ENCODE results near the gene PPP4R2.

PPP4R2 gene

GRCh38 chr3:73071952-73072351 lies 75.3 kb downstream of the PPP4R2 start:
- no peak for DNase-seq

- DNase-seq, result peak; percentile 46
Measured at GRCh38 chr3:73072634-73073033, 76.0 kb downstream of the PPP4R2 start.

GRCh38 chr3:73073091-73073707 lies 76.6 kb downstream of the PPP4R2 start:
- DNase-seq, result peak; percentile 83

- DNase-seq, result no peak
Measured at GRCh38 chr3:73074781-73075180, 78.2 kb downstream of the PPP4R2 start.

GRCh38 chr3:73080216-73080966 lies 83.8 kb downstream of the PPP4R2 start:
- peak; percentile 73 for DNase-seq

- no peak for DNase-seq
Measured at GRCh38 chr3:73081140-73081539, 84.5 kb downstream of the PPP4R2 start.

- DNase-seq, result no peak
Measured at GRCh38 chr3:73084170-73084569, 87.6 kb downstream of the PPP4R2 start.

GRCh38 chr3:73086071-73086494 lies 89.5 kb downstream of the PPP4R2 start:
- peak; percentile 56 for DNase-seq

GRCh38 chr3:73094129-73094528 lies 97.5 kb downstream of the PPP4R2 start:
- peak; percentile 84 for DNase-seq

GRCh38 chr3:73094951-73095350 lies 98.3 kb downstream of the PPP4R2 start:
- no peak for DNase-seq

GRCh38 chr3:73096169-73096568 lies 99.6 kb downstream of the PPP4R2 start:
- no peak for DNase-seq

- no peak for DNase-seq
Measured at GRCh38 chr3:73098026-73098425, 101.4 kb downstream of the PPP4R2 start.

- no peak for DNase-seq
Measured at GRCh38 chr3:73098873-73099272, 102.3 kb downstream of the PPP4R2 start.

GRCh38 chr3:73100741-73101559 lies 104.3 kb downstream of the PPP4R2 start:
- peak; percentile 93 for DNase-seq

GRCh38 chr3:73101881-73102280 lies 105.3 kb downstream of the PPP4R2 start:
- DNase-seq, result no peak

- no peak for DNase-seq
Measured at GRCh38 chr3:73107215-73107614, 110.6 kb downstream of the PPP4R2 start.

GRCh38 chr3:73107676-73108187 lies 111.1 kb downstream of the PPP4R2 start:
- no peak for DNase-seq

GRCh38 chr3:73108750-73109149 lies 112.1 kb downstream of the PPP4R2 start:
- DNase-seq, result no peak

GRCh38 chr3:73110530-73110929 lies 113.9 kb downstream of the PPP4R2 start:
- no peak for DNase-seq

GRCh38 chr3:73114711-73115110 lies 118.1 kb downstream of the PPP4R2 start:
- DNase-seq, result no peak

GRCh38 chr3:73115806-73116205 lies 119.2 kb downstream of the PPP4R2 start:
- DNase-seq, result no peak

All from NCI-H82 (cell line).